Medulla oblongata (tissue), 1 donor: ENCODE results near the gene CCND3.

Experiments
- DNase-seq: peaks from one replicate; pipeline ENCODE4 v3.0.0-alpha.2; 2015; ENCODE audit errors: extremely low spot score

The CCND3 gene

GRCh38 chr6:41921712-41921998 lies 20.0 kb downstream of the CCND3 start:
- DNase-seq = no peak

- DNase-seq = peak; percentile 98
These were observed 20.5 kb downstream of the CCND3 start, which contains the start of the genes BYSL and MED20 for GRCh38 chr6:41920921-41921711. Gene BYSL (plus strand): TSS chr6:41921499. CDS start chr6:41921563, 64 bp downstream. Gene MED20 (minus strand): TSS chr6:41921139. CDS start chr6:41921018, 121 bp downstream.

GRCh38 chr6:41917528-41917927 lies 24.1 kb downstream of the CCND3 start:
- no peak for DNase-seq

DNA sequence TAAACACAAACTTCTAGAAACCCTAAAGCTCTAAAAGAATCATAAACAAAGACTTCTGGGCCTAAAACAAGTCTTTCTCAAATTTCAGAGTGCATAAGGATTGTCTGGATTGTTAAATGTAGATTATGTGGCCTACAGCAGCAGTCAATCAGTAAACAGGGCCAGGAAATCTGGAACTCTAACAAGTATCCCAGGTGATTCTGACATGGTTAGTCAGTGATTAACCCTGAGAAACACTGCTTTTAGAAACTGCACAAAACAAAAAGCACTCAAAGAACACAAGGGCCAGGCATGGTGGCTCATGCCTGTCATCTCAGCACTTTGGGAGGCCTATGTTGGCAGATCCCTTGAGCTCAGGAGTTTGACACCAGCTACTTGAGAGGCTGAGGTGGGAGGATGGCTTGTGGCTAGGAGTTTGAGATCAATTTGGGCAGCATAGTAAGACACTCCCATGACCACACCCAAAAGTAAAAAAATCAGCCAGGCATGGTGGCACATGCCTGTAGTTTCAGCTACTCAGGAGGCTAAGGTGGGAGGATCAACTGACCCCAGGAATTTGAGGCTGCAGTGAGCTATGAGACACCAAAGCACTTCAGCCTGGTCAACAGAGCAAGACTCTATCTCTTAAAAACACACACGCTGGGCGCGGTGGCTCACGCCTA lies 26.6 kb downstream of the CCND3 start:
- DNase-seq = no peak

- DNase-seq = no peak
These were observed 27.3 kb downstream of the CCND3 start for GRCh38 chr6:41914343-41914742.

DNA sequence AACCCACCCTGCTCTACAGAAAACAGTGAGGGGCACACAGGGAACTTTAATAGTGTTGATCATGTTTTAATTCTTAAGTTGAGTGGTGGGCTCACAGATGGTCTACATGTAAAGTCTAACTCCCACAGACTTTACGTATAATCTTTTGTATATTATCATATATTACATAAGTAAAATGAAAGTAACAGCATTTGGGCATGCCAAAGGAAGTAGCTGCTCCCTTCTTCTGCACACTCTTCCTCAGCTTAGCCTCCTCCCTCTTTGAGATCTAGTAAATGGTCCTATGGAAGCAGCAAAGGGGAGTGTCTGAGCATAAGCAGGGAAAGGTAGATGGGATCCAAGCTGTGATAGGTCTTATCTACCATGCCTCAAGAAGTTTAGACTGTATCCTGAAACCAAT lies 31.9 kb downstream of the CCND3 start:
- DNase-seq = no peak

DNA sequence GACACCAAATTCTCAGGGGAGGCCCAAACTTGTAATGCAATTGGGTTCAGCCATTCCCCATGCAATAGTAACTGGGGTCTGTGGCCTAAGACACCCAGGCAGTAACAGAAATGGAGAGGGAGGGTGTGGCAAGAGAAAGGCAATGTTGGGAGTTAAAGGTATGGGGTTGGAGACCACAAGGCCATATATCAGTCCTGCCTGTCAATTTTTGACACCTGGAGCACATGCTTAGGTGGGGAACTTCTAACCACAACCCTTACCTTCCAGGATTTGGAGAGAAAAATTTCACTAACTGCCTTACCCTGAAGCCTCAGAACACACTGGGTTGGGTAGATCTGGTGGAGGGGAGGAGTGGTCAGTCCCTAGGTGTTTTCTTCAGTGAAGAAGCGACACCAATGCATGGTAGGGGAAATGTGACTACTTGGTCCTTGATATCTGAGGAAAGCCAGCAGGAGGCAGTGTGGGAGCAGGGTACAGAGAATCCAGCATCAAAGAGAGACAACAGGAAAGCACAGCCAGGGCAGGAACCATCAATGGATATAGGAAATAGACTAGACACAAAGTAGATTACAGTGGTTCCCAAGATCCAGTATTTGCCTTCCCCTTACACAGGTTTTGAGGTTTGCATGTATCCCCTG lies 39.6 kb downstream of the CCND3 start:
- DNase-seq = no peak

DNA sequence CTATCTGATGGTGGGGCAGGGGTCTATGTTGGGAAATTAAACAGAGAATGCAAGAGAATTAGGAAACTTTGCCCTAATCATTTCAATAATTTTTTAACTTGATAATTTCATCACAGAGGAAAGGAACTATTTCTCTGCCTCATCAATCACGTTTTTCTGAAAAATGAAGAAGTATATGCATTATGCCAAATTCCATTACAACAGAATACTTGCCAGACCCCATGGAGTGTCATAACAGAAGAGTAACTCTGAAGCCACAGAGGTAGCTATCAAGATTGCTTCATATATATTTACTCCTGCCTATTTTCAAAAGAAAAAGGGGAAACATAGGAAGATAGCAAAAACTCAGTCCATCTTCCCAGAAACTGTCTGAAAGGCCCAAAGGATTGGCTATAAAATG lies 40.7 kb downstream of the CCND3 start:
- no peak for DNase-seq

- no peak for DNase-seq
These were observed 45.3 kb downstream of the CCND3 start for GRCh38 chr6:41896281-41896680.

DNA sequence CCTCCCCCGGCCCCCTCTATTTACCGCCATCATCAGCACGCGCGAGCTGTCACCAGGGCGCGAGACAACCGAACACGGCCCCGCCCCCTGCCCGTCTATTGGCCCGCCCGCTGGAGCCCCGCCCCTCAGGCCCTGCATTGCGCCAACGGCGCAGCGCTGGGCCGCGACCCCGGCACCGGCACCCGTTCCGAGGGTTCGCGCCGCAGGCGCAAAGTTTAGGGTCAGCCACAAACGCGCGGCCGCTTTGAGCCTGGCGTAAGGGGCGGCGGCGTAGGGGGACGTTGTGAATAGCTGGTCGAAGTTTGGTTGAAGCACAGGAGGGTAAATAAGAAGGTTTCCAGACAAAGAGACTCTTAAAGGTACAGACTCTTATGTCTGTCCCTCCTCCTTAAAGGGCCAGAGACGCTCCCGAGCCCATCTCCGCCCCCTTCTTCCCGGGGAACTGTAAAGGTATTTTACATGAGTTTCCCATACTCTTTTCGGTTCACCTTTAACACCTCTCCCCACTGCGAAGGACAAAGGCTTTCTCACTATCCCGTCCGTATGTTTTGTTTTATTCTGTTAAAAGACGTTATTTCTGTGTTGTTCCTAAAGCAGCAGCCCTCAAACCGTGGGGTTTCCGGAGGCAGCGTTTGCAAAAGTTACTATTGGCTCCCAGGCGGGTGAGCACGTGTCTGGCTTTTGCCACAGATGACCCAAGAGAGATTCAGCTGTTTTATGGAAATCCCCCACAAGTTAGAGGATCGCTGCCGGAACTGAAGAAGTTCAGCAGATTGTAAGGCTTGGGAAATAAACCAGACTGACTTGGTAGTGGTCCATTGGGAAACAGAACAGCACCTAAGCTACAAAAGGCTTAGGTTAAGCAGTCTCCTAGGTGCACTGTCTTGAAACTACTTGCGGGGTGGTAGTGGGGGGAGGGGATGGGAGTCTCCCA lies 46.0 kb downstream of the CCND3 start, which contains the start of gene USP49:
TSS of gene USP49 (minus strand) at position 76 of the 934 bp plus-strand sequence. CDS start 88,392 bp downstream, outside the sequence.
- DNase-seq = peak; percentile 91

DNA sequence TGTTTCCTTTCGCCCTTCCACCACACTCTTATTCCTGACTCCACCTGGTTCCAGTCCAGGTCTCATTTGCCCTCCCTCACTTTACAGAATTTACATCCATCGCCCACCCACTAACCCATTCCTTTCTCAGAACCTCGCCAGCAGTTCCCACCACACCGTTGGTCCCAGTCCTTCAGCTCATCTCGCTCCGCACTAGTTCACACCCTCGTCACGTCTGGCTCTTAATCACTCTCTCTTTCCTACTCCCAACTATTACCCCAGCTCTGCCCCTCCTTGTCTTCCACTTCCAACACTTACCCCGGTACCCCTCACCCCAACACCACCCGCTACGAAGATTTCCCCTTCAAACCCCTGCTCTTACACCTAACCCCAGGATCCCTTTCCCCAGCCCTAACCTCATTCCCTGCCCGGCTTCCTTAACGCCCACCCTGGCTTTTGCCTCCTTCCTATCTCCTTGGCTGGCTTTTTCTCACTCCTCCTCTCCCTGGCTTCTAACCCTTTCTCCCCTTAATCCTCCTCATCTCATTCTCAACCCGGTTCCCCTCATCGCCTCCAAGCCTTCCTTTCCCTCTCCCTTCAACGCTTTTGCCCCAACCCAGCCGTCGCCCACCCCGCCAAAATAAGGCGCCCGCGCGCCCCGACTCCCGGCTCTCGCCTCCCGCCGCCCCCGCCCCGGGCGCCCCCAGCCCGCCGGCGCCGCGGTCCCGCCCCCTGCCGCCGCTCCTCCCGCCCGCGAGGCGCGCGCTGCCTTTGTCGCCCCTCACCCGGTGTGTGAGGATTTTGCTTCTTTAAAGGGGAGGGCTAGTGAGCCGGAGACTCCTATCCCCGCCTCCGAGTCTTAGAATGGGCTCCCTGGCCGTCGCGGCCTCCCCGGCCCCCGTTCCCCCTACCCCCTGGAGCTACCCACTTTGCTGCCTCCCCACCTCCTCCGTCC lies 47.0 kb downstream of the CCND3 start:
- DNase-seq = peak; percentile 27

GRCh38 chr6:41892921-41893564 lies 48.6 kb downstream of the CCND3 start:
- DNase-seq = no peak

DNA sequence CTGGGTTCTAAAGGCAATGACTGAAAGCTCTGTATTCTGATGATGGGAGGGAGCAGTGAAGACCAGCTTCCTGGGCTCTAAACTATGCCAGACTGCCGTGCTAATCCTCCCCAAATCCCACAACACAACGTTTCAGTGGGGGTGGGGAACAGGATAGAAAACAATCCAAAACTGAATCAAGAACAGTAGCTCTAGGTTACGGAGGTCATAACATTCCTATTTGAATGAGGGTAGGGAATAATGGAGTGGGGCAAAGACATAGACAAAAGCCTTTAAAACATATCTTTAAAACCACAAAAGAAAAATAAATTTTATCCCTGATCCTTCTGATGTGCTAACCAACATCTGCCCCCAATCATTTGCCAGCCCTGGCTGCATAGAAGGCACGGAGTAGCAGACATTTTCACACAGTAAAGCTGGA lies 54.3 kb downstream of the CCND3 start:
- no peak for DNase-seq

DNA sequence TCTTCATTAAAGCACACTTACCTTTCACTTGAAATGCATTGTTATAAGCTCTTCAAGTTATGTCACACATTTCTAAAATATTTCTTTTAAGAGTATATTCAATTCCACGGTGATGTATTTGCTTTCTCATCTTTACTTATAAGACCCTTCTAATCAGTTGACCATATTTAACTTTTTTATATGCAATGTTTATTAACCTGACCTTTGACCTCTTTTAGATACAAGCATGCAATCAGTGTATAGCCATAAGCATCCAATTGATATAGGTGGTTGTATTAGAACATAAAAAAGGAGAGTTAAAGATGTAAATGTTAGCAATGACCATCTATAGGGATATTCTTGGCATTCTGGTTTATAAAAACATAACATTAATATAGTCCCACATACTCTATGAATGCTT lies 55.7 kb downstream of the CCND3 start:
- DNase-seq = no peak

DNA sequence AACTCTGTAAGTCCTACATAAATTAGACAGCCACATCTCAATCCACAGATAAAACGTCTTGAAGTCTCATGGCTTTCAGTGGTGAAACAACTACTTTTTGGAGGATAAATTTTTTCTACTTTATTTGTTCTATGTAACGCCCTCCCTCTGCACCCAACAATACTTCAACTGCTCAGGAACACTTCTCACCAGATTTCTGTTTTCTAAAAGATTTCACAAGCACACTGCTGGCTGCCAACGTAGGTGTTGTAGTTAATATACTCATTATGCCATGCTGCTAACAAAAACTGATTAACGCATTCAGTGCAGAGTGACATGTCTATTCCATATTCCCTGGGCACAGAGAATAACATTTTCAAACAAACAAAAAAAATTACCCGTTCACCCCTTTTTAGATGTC lies 56.7 kb downstream of the CCND3 start:
- DNase-seq = no peak
